CMK (cell line): ENCODE results near the gene CHST5.
"Not testable (repeated sequence)": the region's sequence is repeated elsewhere in the genome, so short reads cannot be mapped to it uniquely, and the experiment has no call there.

ENCODE experiments used
- DNase-seq: peaks from one replicate; pipeline ENCODE4 v3.0.0-alpha.2; 2010; ENCODE audit warnings: low read depth

CHST5 gene

DNA sequence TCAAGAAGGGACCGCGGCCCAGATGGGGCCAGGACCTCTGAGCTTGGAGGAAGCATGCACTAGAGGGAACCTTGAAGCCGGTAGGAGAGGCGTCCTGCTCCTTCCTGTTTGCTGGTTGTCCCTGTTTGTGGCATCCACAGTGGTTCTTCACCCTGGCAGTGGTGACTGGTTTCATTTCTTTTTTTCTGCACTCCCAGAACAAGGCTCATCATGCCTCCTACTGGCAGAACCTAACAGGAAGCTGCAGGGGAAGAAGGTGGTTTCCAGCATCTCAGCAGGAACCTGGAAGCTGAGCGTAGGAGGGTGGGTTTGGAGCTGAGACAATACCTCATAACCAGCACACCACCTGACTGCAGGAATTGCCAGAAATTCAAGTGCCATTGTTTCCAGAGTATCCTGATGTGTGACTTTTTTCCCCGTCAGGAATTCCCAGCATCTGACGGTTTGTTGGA, 14.3 kb upstream of the CHST5 start:
- peak; percentile 14 for DNase-seq

DNA sequence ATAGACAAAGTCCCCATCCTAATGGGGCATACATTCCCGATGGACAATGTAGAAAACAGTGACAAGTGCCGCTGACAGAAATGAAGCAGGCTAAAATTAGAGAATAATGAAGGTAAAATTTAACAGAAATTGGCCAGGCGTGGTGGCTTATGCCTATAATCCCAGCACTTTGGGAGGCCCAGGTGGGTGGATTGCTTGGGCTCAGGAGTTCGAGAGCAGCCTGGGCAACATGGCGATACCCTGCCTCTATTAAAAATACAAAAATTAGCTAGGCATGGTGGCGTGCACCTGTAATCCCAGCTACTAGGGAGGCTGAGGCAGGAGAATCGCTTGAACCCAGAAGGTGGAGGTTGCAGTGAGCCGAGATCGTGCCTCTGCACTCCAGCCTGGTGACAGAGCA, 12.5 kb upstream of the CHST5 start:
- not testable (repeated sequence) for DNase-seq

DNA sequence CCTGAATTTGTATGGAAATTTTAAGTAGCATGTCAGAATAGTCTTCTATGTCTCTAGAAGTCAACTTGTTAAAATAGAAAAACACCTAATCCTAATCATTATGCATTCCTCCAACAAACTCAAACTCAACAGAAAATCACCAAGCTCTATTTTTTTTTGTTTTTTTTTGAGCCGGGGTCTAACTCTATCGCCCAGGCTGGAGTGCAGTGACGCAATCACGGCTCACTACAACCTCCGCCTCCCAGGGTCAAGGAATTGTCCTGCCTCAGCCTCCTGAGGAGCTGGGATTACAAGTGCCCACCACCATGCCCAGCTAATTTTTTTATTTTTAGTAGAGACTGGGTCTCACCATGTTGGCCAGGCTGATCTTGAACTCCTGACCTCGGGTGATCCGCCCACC, 10.4 kb upstream of the CHST5 start:
- DNase-seq, result no peak

DNA sequence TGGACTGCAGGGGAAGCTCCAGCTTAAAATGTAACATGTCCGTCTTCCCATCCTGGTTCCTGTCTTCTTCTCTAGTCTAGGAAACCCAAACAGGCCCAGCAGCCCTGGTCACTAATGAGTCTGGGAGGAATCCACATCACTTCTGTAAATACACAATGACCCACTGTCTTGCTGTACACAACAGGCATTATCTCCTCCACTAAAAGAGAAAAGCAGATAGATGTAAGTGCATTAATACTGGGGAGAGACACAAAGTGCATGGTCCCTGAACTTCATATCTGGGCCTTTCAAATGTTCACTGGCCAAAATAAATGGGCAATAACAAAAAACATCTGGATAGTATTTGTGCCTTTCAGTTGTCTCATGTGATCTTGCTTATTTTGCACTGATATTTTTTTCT, 10.0 kb upstream of the CHST5 start:
- DNase-seq, result not testable (repeated sequence)

DNA sequence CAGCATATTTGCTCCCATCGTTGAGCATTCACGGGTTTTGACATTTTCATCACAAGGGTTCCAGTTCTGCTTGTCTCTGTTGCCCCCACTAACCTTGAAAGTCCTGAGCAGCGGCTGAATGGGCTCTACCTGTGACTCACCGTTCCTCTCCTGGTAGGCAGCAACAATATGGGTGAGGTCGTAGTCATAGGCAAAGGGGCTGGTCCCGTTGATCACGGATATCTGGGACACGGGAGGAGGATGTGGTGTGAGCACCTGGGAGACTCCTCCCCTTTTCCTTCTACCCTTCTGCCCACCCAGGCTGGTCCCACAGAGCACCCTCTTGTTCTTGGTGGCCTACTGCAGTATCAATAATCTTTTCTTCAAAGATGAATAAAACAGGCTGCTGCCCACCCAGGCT, 6.6 kb upstream of the CHST5 start:
- DNase-seq, result not testable (repeated sequence)

DNA sequence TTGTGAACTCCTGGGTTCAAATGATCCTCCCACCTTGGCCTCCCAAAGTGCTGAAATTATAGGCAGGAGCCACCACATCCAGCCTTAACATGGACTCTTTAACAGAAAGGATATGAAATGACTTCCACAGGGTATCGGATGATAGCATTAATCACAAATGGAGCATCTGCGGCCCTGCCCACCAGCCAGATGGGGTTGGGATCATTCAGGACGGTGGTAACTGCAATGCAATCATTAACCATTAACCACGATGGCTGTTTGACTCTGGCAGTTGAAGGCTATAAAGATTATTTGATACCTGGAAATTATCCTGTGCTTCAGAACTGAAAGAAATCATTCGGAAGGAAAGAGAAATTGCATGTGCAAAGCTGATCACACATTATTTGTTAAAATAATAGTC, 5.3 kb upstream of the CHST5 start:
- no peak for DNase-seq

DNA sequence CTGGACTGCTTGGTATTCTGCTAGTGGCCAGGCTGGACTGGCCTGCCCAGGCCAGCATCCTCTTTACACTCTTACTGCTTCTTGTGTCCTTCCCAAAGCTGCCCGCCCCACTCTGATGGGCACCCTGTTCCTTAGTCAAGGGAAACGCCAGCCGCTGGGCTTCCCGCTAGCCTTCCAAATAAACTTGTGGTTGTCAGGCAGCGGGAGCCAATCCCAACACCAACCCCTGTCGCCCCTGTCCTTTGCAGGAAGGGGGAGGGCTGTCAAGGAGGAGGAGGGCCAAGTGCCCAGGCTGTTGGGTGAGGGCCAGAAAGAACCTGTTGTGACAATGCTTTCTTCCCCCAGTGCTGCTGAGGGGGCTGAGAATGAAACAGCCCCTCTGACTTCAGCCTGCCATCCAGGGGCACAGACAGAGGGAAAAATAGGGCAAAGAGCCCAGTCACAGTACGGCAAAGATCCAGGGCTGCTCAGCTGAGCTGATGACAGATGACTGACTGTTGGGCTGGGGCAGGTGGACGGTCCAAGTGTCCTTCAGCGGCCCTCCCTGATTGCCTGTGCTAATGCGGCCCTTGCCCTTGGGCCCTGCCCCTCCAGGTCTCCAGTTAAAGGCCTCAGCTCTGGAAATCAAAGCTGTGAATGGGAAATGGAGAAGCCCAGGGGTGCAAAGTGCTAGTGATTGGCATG, 3.1 kb upstream of the CHST5 start:
- not testable (repeated sequence) for DNase-seq

DNA sequence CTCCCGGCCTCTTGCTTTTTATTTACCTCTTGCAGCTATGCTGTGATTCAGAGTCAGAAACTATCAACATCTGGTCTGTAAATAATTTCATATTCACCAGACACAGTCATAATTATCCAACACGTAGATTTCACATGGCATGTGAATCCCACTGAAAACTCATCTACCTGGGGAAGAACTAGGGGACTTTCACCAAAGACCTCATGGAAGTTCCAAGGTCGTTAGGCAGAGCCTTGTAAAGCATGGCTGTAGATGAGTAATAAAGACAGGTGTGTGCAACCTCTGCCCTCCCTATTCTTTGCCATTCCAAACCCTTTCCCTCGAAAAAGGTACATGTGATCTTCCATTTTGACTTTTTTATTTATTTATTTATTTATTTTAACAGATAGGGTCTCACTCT, 1.9 kb upstream of the CHST5 start:
- DNase-seq, result no peak

DNA sequence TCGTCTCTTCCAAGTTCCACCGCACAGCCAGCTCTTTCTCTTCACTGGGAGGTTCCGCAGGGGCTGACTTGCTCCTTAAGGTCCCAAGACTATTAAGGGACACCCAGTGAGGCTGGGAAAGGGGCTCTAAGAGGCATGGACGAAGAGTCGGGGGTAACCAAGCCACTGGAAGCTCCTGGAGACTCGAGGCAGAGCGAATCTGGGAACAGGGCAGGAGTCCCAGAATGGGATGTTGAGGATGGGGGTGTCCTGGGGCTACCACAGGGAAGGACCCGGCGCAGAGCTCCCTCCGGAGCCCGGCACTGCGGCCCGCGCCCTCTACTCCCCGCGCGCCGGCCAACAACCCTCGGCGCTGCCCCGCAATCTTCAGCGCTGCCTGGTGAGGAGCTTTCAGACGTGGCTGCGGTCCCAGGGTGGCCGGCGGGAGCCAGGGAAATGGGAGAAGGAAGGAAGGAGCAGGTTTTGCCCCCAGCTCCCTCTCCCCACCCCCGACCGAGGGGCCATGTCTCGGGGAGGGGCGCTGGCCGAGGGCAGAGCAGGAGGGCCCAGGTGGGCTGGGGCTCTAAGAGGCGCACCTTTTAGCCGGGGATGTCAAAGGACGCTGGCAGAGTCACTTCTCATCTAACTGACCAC, 581 bp downstream of the CHST5 start:
- no peak for DNase-seq

DNA sequence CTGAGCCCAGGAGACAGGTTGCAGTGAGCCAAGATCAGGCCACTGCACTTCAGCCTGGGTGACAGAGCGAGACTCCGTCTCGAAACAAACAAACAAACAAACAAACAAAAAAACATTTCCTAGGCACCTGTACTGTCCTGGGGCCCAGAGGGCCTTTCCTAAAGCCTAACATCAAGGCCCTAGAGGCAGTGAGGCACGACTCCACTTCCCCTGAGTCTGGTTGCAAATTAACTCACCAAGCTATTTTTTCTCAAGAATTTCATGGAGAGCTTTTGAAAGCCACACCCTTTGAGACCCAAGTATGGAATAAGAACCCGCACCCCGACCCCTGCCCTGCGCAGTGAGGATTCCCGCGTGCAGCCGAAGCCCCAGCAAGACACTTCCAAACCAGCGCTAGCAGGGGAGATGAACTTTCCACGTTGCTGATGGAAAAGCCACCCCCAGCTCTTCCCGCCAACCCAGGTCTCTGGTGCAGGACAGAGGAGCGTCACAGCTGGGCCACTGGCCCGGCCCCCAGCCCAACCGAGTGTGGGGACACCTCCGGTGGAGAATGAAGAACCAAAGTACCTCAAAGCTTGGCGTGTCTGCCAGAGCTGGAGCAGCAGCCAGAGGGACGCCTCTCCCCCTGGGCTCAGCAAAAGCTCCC, 1.2 kb downstream of the CHST5 start:
- no peak for DNase-seq

DNA sequence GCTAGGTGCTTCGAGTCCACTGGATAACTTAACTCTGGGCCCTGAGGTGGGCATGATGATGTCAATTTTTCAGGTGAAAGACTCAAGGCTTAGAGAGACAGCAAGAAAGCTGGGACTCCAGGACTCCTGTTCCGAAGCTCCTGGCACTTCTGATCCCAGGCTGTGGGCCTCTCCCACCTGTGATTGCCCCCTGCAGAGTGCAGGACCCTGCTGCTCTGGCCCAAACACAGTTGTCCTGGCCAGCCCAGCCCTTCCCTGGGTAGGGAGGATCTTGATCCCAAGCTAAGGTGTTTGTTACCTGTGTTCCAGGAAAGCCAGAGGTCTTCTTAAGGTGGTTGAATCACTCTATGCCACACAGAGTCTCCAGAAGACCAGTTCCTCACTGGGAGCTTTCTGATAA, 3.1 kb downstream of the CHST5 start:
- no peak for DNase-seq

DNA sequence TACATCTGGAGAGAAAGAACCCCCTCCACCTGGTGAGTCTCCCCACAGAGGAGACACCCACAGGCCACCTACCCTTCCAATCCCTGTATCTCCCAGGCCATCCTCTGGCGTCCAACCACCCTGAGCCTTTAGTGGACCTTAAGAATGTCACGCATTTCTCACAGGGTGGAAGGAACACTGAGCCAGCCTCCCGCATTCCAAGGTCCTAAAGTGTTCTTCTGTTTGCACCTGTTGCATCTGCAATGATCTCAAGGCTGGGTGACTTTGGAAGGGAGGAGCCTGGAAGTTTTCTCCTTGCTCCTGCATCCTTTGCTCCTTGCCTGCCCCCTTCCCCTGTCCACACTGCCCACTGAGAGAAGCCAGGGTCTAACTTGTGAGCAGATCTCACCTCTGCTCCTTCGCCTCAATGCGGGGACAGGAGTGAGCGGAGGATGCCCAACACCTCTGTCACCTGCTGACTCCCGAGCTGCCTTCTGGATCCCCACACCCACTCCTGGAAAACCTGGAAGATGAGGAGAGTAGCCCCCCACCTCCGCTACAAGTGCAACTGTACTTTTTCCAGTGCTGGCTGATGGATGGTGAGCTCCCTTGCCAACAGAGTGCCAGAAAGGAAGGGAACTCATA, 3.7 kb downstream of the CHST5 start:
- no peak for DNase-seq

DNA sequence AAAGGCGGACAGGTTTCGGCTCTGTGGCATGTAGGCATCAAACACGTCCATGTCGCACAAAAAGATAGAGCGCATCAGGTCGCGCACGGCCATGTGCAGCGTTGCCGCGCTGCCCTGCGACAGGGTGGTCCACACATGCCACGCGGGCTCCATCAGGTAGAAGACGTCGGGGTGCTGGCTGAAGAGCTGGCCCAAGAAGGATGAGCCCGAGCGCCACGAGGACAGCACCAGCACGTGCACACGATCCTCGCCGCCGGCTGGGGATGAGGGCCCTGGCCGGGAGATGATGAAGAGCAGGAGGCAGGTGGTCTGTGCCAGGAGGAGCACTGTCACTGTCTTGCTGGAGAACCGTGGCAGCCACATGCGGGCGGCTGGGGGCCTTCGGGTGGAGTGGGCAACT, 5.9 kb downstream of the CHST5 start:
- no peak for DNase-seq

DNA sequence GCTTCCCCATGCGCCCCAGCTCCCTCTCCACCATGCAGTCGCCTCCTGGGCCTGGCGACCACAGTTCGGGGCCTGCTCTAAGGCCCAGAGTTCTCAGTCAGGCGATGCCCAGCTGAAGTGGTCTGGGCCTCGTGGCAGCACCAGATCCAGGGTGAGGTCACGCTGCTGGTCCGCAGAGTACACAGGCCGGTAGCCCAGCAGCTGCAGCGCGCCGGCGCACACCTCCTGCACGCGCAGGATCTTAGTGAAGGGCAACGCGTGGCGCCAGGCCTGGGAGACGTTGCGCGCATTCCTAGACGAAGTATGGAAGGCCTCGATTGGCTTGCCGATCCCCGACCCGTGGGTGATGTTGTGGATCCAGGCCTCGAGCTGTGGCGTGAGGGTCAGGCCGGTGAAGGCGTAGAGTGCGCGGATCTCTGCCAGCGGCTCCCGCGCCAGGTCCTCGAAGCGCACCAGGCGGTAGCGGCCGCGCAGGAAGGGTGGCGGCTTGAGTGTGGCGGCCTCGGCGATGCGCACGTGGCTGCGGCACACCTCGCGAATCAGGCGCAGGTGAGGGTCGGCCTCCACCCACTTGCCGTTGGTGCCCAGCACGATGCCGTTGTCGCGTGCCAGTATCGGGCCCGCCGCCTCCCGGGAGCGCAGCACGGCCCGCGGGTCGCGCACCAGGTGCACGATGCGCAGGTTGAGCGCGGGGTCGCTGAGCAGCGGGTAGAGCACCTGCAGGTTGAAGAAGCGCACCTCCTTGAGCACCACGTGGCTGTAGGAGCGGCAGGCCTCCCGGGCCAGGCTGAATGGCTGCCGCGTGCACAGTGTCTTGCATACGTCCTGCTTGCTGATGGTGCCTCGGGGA, 6.6 kb downstream of the CHST5 start:
- no peak for DNase-seq

DNA sequence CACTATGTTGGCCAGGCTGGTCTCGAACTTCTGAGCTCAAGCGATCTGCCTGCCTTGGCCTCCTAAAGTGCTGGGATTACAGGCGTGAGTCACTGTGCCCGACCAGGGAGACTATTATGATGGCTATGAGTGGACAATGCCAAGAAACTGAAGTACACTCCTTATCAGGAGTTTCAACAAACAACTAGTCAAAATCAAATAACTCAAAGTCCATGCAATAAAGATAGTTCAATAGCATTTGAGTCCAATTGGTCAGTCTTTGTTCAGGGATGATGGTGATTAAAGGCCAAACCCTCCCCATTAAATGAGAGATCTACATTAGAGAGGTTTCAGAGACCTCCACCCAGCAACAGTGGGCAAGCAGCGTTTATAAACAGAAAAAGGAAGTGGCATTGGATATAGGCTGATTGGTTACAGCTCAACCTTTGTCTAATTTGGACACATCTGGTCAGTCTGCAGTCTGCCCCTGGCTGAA, 8.0 kb downstream of the CHST5 start:
- no peak for DNase-seq

DNA sequence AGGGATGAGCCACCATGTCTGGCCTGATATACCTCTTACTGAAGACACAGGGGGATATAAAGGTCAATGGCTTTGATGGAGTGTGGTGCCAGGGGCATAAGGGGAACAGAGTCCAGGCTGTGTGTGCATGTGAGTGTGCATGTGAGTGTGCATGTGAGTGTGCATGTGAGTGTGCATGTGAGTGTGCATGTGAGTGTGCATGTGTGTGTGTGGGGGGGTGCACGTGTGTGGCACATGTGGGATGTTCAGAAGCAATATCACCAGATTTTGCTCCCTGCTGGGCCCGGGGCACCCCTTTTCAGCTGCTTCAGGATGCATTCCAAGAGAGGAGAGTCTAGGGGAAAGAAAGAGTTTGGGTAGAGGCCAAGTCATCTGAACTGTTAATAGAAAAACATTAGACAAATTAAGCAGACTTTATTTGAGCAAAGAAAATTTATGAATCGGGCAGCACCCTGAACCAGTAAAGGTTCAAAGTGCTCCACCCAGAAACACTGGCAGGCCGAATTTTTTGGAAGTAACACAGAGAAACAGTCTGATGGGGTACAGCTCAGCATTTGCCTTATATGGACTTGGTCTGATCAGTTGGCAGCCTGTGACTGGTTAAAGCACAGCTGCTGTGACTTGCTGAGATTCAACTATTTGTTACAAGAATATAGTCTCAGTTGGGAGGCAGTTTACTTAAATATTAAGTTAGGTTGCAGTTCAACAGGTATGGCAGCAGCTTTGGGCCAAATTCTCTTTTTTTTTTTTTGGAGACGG, 9.7 kb downstream of the CHST5 start:
- DNase-seq, result no peak

DNA sequence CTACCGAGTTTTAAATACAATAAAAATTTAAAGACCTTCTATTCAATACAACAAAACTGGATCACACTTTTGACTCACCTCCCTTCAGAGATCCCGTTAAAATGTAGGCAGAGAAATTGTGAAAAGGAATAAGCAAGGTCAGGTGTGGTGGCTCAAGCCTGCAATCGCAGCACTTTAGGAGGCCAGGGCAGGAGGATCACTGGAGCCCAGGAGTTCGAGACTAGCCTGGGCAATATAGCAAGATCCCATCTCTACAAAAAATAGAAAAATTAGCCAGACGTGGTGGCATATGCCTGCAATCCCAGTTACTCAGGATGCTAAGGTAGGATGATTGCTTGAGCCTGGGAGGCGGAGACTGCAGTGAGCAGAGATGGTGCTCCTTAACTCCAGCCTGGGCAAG, 16.7 kb downstream of the CHST5 start:
- no peak for DNase-seq

DNA sequence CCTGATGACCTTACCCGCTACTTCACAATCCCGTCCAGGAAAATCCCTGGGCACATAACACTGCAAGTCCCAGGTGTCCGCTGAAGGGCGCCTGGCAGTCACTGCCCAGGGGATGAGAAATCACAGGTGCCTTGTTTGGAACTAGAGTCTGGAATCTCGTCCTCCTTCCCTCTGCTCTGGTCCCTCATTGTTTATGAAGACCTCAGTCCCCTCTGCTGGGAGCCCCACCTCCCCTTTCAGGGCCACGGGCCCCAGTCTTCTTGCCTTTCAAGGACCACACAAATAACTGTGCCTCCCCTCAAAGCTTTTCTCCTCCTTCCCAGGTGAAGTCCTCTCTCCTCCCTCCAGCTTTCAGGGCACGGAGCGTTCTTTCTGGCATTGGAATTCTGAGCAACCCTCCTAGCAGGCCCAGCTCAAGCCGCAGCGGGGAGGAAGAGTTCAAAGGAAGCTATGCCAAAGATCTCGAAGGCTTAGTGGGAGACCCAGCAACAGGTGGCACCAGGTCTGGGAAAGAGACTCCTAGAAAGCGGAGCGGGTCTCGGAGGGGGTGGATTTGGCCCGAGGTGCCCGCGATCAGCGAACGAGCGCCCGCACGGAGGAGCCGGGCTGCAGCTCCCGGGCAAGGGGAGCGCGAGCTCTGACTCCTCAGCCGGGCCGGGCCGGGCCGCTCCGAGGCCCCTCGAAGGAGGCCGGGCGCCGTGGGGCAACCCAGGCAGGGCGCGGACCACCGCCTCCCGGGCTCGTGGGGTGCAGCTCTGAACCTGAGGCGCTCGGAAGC, 19.5 kb downstream of the CHST5 start:
- not testable (repeated sequence) for DNase-seq

DNA sequence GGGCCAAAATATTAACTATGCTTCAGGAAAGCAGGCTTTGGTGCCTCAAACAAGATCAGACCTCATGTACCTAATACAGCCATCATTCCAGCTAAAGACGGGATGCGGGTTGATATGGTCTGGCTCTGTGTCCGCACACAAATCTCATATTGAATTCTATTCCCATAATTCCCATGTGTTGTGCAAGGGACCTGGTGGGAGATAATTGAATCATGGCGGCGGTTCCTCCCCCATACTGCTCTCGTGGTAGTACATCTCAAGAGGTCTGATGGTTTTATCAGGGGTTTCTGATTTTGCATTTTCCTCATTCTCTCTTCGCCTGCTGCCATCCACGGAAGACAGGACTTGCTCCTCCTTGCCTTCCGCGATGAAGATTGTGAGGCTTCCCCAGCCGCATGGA, 21.6 kb downstream of the CHST5 start:
- no peak for DNase-seq

DNA sequence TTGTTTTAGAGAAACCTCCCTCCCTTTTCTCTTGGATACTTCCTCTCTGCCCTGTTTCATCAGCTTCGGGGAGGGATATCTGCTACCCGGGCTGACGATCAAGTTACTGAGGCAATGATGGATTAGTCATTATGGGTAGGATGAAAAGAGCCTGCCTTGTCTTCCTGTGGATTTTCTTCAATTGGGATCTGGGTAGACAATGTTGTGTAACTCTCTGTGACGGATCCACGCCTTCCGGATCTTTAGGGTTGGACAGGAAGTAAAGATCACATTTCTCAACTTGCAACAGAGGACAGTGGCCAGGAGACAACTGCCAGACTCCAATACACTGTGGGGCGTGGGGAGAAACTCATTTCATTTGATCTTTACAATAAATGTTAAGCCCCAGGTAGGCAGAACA, 29.3 kb downstream of the CHST5 start:
- no peak for DNase-seq
